Iris pigment epithelial cell (primary cell): ENCODE results near the gene PLCB4.

Source experiments
- DNase-seq: peaks from one replicate; pipeline ENCODE4 v3.0.0-alpha.2; 2011; ENCODE audit warnings: low read depth

The PLCB4 gene

GRCh38 chr20:9061434-9061833 lies 7.5 kb upstream of the PLCB4 start:
- no peak for DNase-seq

- DNase-seq, result no peak
Observed at GRCh38 chr20:9062066-9062465, 6.8 kb upstream of the PLCB4 start.

- DNase-seq, result no peak
Observed at GRCh38 chr20:9066191-9066590, 2.7 kb upstream of the PLCB4 start.

DNA sequence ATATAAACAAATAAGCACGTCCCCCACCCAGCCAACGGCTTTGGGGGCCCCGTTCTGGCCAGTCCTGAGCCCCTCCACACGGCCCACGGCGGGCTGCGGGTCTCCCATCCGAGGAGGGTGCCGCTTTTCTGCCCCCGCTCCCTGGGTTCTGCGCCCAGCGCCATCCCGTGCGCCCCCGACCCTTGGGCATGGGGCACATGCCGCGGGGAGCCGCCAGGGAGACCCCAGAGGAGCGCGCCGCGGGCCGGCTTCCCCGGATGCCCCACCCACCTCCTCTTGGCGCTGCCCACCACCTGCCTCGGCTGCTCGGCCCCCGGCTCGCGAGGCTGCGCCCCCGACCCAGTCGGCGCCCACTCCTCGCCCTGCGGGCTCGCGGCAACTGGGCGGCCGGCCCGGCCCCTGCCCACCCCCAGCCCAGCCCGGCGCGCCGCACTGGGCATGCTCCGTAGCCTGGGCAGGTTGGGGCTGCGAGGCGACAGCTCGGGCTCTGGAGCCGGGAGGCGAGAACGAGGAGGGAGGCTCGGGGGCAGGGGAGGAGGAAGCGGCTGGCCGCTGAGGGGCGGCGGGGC lies 570 bp upstream of the PLCB4 start:
- DNase-seq, result no peak

GRCh38 chr20:9070304-9070703 lies 1.4 kb downstream of the PLCB4 start:
- no peak for DNase-seq

- peak; percentile 31 for DNase-seq
Observed at GRCh38 chr20:9071976-9072726, 3.3 kb downstream of the PLCB4 start.

DNA sequence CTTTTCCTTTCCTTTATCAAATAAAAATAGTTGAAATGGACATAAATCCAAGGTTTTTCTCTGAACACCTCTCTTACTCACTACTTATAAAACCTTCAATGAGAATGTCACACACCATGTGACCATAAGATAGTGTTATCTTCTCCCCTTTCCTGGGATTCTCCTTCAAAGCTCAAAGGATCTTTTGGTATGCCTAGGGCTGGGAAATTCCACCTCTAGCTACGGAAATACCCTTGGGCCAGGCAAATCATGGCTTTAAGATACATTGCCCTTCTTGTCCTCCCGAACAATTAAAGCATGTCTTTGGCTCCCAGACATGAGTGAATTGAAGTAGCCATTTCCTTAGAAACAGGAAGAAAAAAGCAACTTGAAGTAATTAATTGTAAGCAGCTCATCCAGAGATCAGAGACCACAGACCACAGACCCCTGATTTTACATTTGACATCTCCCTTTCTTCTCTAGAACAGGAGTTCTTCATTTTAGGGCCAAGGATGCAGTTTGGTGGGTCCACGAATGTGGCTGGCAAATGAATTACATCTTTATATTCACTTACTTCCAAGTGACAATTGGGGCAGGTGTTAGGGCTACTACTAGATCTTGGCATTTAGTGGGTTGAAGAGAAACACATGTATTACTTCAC lies 4.1 kb downstream of the PLCB4 start:
- no peak for DNase-seq

GRCh38 chr20:9075264-9076095 lies 6.6 kb downstream of the PLCB4 start:
- DNase-seq, result no peak

DNA sequence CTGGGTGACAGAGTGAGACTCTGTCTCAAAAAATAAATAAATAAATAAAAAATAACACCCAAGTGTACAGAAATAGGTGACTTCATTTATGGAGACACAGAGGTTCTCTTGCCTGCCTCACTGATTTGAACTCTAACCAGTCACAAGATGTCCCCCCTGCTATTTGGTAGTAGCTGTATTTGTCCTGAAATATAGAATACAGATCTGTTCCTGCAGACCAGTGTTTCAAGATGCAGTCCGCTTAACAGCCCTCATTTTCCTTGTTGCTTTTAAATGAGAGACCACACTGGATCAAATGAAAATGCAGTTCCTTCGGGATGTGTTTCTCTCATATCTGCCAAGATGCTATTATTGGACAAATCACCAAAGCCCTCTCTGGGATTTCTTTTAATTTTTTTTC lies 7.6 kb downstream of the PLCB4 start:
- DNase-seq, result no peak

DNA sequence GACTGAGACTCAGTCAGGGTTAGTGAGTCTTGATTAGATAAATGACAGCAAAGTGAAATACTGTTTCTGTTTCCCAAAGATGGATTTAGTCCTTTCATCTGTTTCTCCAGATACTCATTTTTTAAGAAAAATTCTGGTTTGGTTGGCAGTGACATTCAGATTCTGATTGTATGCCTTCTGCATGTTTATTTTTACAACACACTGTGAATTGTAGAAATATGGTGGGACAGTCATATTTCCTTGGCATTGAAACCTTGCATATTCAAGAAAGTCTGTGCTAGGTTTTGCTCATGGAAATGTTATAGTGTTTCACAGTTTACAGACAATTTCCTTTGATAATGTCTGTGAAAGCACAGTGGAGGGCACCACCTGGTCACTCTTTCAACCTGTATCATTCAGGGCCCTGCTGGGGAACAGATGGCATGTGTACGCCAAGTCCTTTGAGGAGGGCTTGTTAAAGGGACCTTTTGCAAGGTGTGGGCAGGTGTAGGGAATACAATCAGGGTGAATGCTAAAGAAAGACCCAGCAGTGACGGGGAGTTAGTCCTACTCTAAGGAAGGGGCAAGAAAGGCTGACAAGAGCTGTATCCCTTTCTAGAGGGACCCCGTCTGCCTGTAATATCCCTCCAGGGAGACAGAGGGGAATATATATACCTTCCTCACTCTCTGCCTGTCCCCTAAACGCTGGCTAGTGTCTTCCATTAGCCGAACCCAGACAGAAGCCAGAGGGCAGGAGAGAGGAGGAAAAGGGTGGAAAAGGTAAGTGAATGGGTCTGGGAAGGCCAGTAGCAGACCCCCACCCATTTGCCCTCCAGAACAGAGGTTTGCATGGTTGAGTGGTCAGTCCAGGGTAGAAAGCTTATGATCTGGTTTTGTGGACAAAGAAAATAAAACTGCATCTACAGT lies 10.2 kb downstream of the PLCB4 start:
- DNase-seq, result no peak

- no peak for DNase-seq
Observed at GRCh38 chr20:9081423-9081966, 12.6 kb downstream of the PLCB4 start.

DNA sequence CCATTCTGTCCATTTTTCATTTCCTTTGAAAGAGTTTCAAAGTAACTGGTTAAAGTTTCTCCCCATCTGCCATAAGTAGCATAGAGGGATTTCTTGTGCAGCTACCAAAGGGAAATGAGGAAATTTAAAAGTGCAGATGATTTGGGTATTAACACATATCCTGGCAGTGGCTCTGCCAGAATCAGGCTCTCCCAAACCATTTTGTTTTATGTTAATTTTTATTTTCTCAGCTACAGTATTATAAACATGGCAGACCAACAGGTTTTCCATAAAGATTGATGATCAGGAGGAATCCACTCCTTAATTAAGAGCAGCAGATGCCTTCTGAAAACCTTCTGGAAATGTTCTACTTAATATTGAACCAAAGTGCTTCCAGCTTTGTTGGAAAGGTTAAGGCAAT lies 13.9 kb downstream of the PLCB4 start:
- no peak for DNase-seq

- no peak for DNase-seq
Observed at GRCh38 chr20:9087531-9088217, 18.8 kb downstream of the PLCB4 start.

- DNase-seq, result no peak
Observed at GRCh38 chr20:9088556-9088955, 19.7 kb downstream of the PLCB4 start.

DNA sequence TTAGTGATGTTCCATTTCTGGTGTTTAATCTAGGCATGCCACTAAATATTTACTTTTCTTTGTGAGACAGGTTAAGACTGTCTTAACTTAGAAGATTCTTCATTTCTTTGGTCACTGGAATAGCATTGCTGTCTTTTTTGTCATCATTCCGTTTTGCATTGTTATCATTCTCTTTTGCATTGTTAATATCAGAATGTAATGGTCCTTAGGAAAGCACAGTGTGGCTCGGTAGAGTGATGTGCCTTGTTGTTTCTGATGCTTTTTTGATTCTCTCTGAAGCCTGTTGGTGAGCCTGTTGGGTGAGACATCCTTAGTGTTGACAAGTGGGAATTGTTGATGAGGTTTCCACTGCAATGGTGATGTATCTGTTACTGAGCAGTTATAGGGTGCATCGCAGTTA lies 23.2 kb downstream of the PLCB4 start:
- DNase-seq, result no peak

DNA sequence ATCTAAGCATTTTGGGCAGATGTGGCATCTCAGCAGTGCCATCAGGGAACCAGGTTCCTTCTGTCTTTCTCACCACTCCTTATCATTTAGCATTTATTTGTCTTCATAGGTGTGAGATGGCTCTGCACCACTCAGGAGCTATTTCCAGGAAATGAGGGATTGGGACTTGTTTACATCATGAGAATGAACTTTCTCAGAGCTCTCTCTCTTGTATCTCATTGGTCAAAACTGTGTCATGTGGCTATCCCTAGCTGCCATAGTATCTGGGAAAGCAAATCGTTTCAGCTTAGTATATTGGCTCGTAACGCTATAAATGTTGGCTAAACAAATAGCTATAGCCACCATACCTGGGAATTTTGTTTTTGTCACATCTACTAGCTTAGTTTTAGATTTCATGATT lies 23.8 kb downstream of the PLCB4 start:
- DNase-seq, result no peak

- DNase-seq, result no peak
Observed at GRCh38 chr20:9093218-9093957, 24.5 kb downstream of the PLCB4 start.

GRCh38 chr20:9099372-9099771 lies 30.5 kb downstream of the PLCB4 start:
- no peak for DNase-seq

DNA sequence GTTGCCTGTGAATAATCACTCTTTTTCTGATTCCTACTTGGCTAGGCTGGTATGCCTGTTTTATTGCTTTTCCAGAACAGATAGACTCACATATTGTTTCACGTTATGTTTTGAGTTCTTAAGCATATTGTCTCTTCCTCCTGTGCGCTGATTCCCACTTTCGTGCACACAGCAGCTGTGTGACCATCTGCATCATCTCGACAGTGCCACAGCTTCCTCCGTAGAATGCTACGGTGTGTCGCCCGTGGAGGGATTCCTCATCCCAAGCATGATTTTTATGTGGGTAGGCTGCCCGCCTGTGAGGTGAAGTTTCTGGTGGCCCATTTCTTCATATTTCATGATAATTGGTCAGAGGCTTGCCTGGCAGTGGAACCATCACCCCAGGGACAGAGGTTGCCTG lies 31.8 kb downstream of the PLCB4 start:
- no peak for DNase-seq

GRCh38 chr20:9102456-9102855 lies 33.6 kb downstream of the PLCB4 start:
- no peak for DNase-seq
